Measurements from ENCODE around the gene METRN.

METRN gene

DNA sequence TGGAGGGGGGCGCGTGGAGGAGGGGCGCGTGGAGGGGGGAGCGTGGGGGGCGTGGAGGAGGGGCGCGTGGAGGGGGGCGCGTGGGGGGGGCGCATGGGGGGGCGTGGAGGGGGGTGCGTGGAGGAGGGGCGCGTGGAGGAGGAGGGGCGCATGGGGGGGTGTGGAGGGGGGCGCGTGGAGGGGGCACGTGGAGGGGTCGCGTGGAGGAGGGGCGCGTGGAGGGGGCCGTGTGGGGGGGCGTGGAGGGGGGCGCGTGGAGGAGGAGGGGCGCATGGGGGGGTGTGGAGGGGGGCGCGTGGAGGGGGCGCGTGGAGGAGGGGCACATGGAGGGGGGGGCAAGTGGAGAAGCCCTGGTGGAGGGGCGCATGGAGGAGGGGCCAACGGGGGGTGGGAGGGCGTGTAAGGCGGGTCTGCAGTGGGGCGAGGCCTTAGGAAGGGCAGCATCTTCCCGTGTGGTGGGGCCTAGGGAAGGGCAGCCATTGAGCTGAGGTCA, 52.9 kb downstream of the METRN start:
- no peak for DNase-seq (ENCODE audit: low read depth in 1 of 2, low spot score in 1 of 2)
- no peak for TF ChIP-seq JUND (IDR thresholded peaks at IDR 0.05; ENCODE audit: low read depth)
- in situ Hi-C loops (cut with HindIII; ENCODE audit: low pct_unique_long_range_greater_than_20kb, low sequenced_read_pairs) = no loop called here

DNA sequence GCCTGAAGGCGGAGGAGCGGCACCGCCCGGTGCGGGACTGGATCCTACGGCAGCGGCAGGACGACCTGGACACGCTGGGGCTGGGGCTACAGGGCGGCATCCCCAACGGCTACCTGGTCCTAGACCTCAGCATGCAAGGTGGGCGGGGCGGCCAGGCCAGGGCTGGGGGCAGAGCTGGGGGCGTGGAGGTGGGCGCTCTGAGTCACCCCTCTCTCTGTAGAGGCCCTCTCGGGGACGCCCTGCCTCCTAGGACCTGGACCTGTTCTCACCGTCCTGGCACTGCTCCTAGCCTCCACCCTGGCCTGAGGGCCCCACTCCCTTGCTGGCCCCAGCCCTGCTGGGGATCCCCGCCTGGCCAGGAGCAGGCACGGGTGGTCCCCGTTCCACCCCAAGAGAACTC, 53.5 kb downstream of the METRN start:
- in situ Hi-C loops (cut with HindIII; ENCODE audit: low pct_unique_long_range_greater_than_20kb, low sequenced_read_pairs) = no loop called here
- TF ChIP-seq JUND (IDR thresholded peaks at IDR 0.05; ENCODE audit: low read depth) = no peak
- DNase-seq (ENCODE audit: low read depth in 1 of 2, low spot score in 1 of 2) = no peak
